ENCODE results near the gene AGTPBP1.
A peak's percentile ranks its signal among the peaks of the same experiment; 100 is the strongest.
"Not testable (repeated sequence)": the region's sequence is repeated elsewhere in the genome, so short reads cannot be mapped to it uniquely, and the experiment has no call there.

AGTPBP1 gene

GRCh38 chr9:85741875-85742596 lies at the start of gene AGTPBP1:
Gene AGTPBP1 (minus strand): TSS chr9:85741954. CDS start chr9:85712533, 29,421 bp downstream.
- ATAC-seq: peak; percentile 96
- H3K27ac Mint-ChIP-seq: peak within 1 kb of the TSS; percentile 75
- H3K4me3 Mint-ChIP-seq: peak within 1 kb of the TSS; percentile 95
- no peaks in the 10 kb centered on the region for H3K27me3 Mint-ChIP-seq
- no peaks in the 10 kb centered on the region for H3K36me3 Mint-ChIP-seq
- H3K9me3 Mint-ChIP-seq: no peaks in the 10 kb centered on the region
- peaks cover 8% of the 10 kb centered on the region for H3K4me1 Mint-ChIP-seq

- not testable (repeated sequence) for H3K9me3 Mint-ChIP-seq, H3K36me3 Mint-ChIP-seq, H3K4me1 Mint-ChIP-seq, ATAC-seq, H3K4me3 Mint-ChIP-seq, H3K27ac Mint-ChIP-seq, H3K27me3 Mint-ChIP-seq
Observed at GRCh38 chr9:85786116-85786515, 44.4 kb upstream of the AGTPBP1 start.

GRCh38 chr9:85773844-85774243 lies 32.1 kb upstream of the AGTPBP1 start:
- not testable (repeated sequence) for H3K27me3 Mint-ChIP-seq, H3K4me3 Mint-ChIP-seq, ATAC-seq, H3K36me3 Mint-ChIP-seq, H3K9me3 Mint-ChIP-seq, H3K27ac Mint-ChIP-seq, H3K4me1 Mint-ChIP-seq

- H3K4me1 Mint-ChIP-seq, ATAC-seq, H3K9me3 Mint-ChIP-seq, H3K27ac Mint-ChIP-seq, H3K27me3 Mint-ChIP-seq, H3K36me3 Mint-ChIP-seq, H3K4me3 Mint-ChIP-seq: not testable (repeated sequence)
Observed at GRCh38 chr9:85761802-85762201, 20.0 kb upstream of the AGTPBP1 start.

- not testable (repeated sequence) for H3K9me3 Mint-ChIP-seq, H3K27ac Mint-ChIP-seq, ATAC-seq, H3K36me3 Mint-ChIP-seq, H3K4me1 Mint-ChIP-seq, H3K4me3 Mint-ChIP-seq
- H3K27me3 Mint-ChIP-seq: peaks cover 11% of the 10 kb centered on the region
Observed at GRCh38 chr9:85757716-85758115, 16.0 kb upstream of the AGTPBP1 start.

GRCh38 chr9:85756216-85756615 lies 14.5 kb upstream of the AGTPBP1 start:
- not testable (repeated sequence) for ATAC-seq

GRCh38 chr9:85746309-85746708 lies 4.6 kb upstream of the AGTPBP1 start:
- ATAC-seq: no peak
- H3K4me1 Mint-ChIP-seq: no peaks in the 10 kb centered on the region
- H3K27me3 Mint-ChIP-seq: no peaks in the 10 kb centered on the region
- H3K27ac Mint-ChIP-seq: no peak overlapping the region
- no peak overlapping the region for H3K4me3 Mint-ChIP-seq
- no peaks in the 10 kb centered on the region for H3K9me3 Mint-ChIP-seq
- no peaks in the 10 kb centered on the region for H3K36me3 Mint-ChIP-seq

More at GRCh38 chr9:85756216-85756615, 14.5 kb upstream of the AGTPBP1 start:
- not testable (repeated sequence) for H3K4me3 Mint-ChIP-seq, H3K27ac Mint-ChIP-seq, H3K36me3 Mint-ChIP-seq, H3K4me1 Mint-ChIP-seq, H3K9me3 Mint-ChIP-seq
- peaks cover 11% of the 10 kb centered on the region for H3K27me3 Mint-ChIP-seq

- Mint-ChIP-seq H3K27me3 (no peaks in the 10 kb centered on the region), H3K27ac (no peak overlapping the region), H3K4me1 (peaks cover 8% of the 10 kb centered on the region), H3K4me3 (no peak overlapping the region), H3K36me3 (no peaks in the 10 kb centered on the region), H3K9me3 (no peaks in the 10 kb centered on the region)
- no peak for ATAC-seq
Observed at GRCh38 chr9:85745203-85745602, 3.4 kb upstream of the AGTPBP1 start.

- Mint-ChIP-seq H3K27ac (no peak overlapping the region), H3K36me3 (no peaks in the 10 kb centered on the region)
Observed at GRCh38 chr9:85744480-85744879, 2.7 kb upstream of the AGTPBP1 start.

GRCh38 chr9:85743275-85744128 lies 1.7 kb upstream of the AGTPBP1 start:
- H3K27ac Mint-ChIP-seq: no peak overlapping the region

More at GRCh38 chr9:85744480-85744879, 2.7 kb upstream of the AGTPBP1 start:
- H3K4me1 Mint-ChIP-seq: peaks cover 8% of the 10 kb centered on the region
- no peaks in the 10 kb centered on the region for H3K27me3 Mint-ChIP-seq
- no peak overlapping the region for H3K4me3 Mint-ChIP-seq
- ATAC-seq: no peak
- H3K9me3 Mint-ChIP-seq: no peaks in the 10 kb centered on the region

GRCh38 chr9:85742597-85742936 lies 813 bp upstream of the AGTPBP1 start:
- no peaks in the 10 kb centered on the region for H3K36me3 Mint-ChIP-seq
- H3K9me3 Mint-ChIP-seq: no peaks in the 10 kb centered on the region
- peaks cover 8% of the 10 kb centered on the region for H3K4me1 Mint-ChIP-seq
- peak overlapping the region; percentile 75 for H3K27ac Mint-ChIP-seq
- ATAC-seq: no peak
- H3K27me3 Mint-ChIP-seq: no peaks in the 10 kb centered on the region
- peak overlapping the region; percentile 95 for H3K4me3 Mint-ChIP-seq

More at GRCh38 chr9:85743275-85744128, 1.7 kb upstream of the AGTPBP1 start:
- Mint-ChIP-seq H3K9me3 (no peaks in the 10 kb centered on the region), H3K27me3 (no peaks in the 10 kb centered on the region), H3K36me3 (no peaks in the 10 kb centered on the region), H3K4me3 (no peak overlapping the region), H3K4me1 (peaks cover 8% of the 10 kb centered on the region)
- no peak for ATAC-seq

GRCh38 chr9:85741095-85741874 lies 469 bp downstream of the AGTPBP1 start:
- Mint-ChIP-seq H3K27me3 (no peaks in the 10 kb centered on the region), H3K36me3 (no peaks in the 10 kb centered on the region), H3K27ac (peak overlapping the region; percentile 75), H3K4me1 (peaks cover 8% of the 10 kb centered on the region), H3K4me3 (peak overlapping the region; percentile 95), H3K9me3 (no peaks in the 10 kb centered on the region)
- peak; percentile 75 for ATAC-seq

- H3K4me3 Mint-ChIP-seq: peak overlapping the region; percentile 95
- no peaks in the 10 kb centered on the region for H3K27me3 Mint-ChIP-seq
- peaks cover 8% of the 10 kb centered on the region for H3K4me1 Mint-ChIP-seq
- H3K36me3 Mint-ChIP-seq: no peaks in the 10 kb centered on the region
- H3K27ac Mint-ChIP-seq: peak overlapping the region; percentile 75
- ATAC-seq: no peak
- no peaks in the 10 kb centered on the region for H3K9me3 Mint-ChIP-seq
Observed at GRCh38 chr9:85740787-85741094, 1.0 kb downstream of the AGTPBP1 start.

GRCh38 chr9:85738509-85738908 lies 3.2 kb downstream of the AGTPBP1 start:
- H3K9me3 Mint-ChIP-seq: no peaks in the 10 kb centered on the region
- H3K27me3 Mint-ChIP-seq: no peaks in the 10 kb centered on the region
- peaks cover 2% of the 10 kb centered on the region for H3K36me3 Mint-ChIP-seq
- no peak overlapping the region for H3K4me3 Mint-ChIP-seq
- no peak for ATAC-seq
- peaks cover 18% of the 10 kb centered on the region for H3K4me1 Mint-ChIP-seq
- no peak overlapping the region for H3K27ac Mint-ChIP-seq

GRCh38 chr9:85737671-85738070 lies 4.1 kb downstream of the AGTPBP1 start:
- ATAC-seq: no peak
- H3K4me1 Mint-ChIP-seq: peaks cover 27% of the 10 kb centered on the region
- H3K4me3 Mint-ChIP-seq: no peak overlapping the region
- H3K9me3 Mint-ChIP-seq: peaks cover 3% of the 10 kb centered on the region
- H3K36me3 Mint-ChIP-seq: peaks cover 7% of the 10 kb centered on the region
- H3K27me3 Mint-ChIP-seq: no peaks in the 10 kb centered on the region
- H3K27ac Mint-ChIP-seq: no peak overlapping the region

Measured in stimulated activated memory B cell treated with anti-CD40 and anti-IgM and Interleukin-4, amounts not matched to agents 10 μg/mL and 1 μg/mL and 100 μg/mL, for 72 hours (primary cell).